HepG2 (cell line): Measurements from ENCODE around the gene ELAPOR1. TPM values are rescaled to one million over a fixed set of nuclear protein-coding genes. Genes with fewer than 3 reads are reported as not detected.

ENCODE experiments used
- ETV5 ChIP-seq: IDR thresholded peaks from 2 replicates; pipeline ENCODE4 v1.6.1; 2018; ENCODE audit warnings: missing biosample characterization, missing genetic modification reagents, inconsistent platforms, borderline replicate concordance
- HNF4G ChIP-seq, 2 experiments: sonication (generic) in 1 of 2; formaldehyde crosslinking in 1 of 2; IDR thresholded peaks; 2 replicates each; pipeline versions ENCODE4 v1.4.0 to v1.6.1; 2011 to 2020; ENCODE audit warnings: borderline replicate concordance in 2 of 2, low read depth in 2 of 2, mild to moderate bottlenecking in 2 of 2, low read length in 1 of 2, missing genetic modification reagents in 1 of 2, moderate library complexity in 1 of 2
- IKZF1 ChIP-seq: fragments of 450-650 bp; IDR thresholded peaks from 2 replicates; pipeline ENCODE4 v1.7.1; 2016
- KLF11 ChIP-seq: IDR thresholded peaks from 2 replicates; pipeline ENCODE4 v1.6.1; 2016; ENCODE audit warnings: missing compliant biosample characterization
- KLF12 ChIP-seq: sonication (generic); formaldehyde crosslinking; IDR thresholded peaks from 2 replicates; pipeline ENCODE4 v1.4.0; 2020; ENCODE audit warnings: missing genetic modification reagents, borderline replicate concordance
- MATR3 ChIP-seq: sonication (generic); formaldehyde crosslinking; IDR thresholded peaks from 2 replicates; pipeline ENCODE4 v1.4.0; 2020; ENCODE audit warnings: missing genetic modification reagents
- MZF1 ChIP-seq: sonication (generic); formaldehyde crosslinking; IDR thresholded peaks from 2 replicates; pipeline ENCODE4 v1.8.1; 2023; ENCODE audit warnings: mild to moderate bottlenecking, missing genetic modification reagents, borderline replicate concordance
- NFATC3 ChIP-seq: sonication (generic); formaldehyde crosslinking; IDR thresholded peaks from 2 replicates; pipeline ENCODE4 v1.5.1; 2020; ENCODE audit warnings: mild to moderate bottlenecking, missing genetic modification reagents
- NFE2 ChIP-seq: sonication (generic); formaldehyde crosslinking; IDR thresholded peaks from 2 replicates; pipeline ENCODE4 v1.4.0; 2020; ENCODE audit warnings: missing genetic modification reagents
- SMC3 ChIP-seq: IDR thresholded peaks from 2 replicates; pipeline ENCODE4 v1.6.1; 2011; ENCODE audit warnings: low read length, improper control_type of control experiment
- SP140L ChIP-seq: sonication (generic); formaldehyde crosslinking; IDR thresholded peaks from 2 replicates; pipeline ENCODE4 v1.4.0; 2020; ENCODE audit warnings: missing genetic modification reagents, borderline replicate concordance
- ZNF383 ChIP-seq: sonication (generic); formaldehyde crosslinking; IDR thresholded peaks from 2 replicates; pipeline ENCODE4 v1.4.0; 2020; ENCODE audit warnings: missing genetic modification reagents, mild to moderate bottlenecking, borderline replicate concordance
- ZNF460 ChIP-seq: sonication (generic); formaldehyde crosslinking; IDR thresholded peaks from 2 replicates; pipeline ENCODE4 v1.5.1; 2020; ENCODE audit warnings: missing genetic modification reagents, mild to moderate bottlenecking, borderline replicate concordance
- ZNF746 ChIP-seq: sonication (generic); formaldehyde crosslinking; IDR thresholded peaks from 2 replicates; pipeline ENCODE4 v1.8.0; 2022; ENCODE audit warnings: mild to moderate bottlenecking, missing genetic modification reagents
- polyA plus RNA-seq, 8 experiments: library from polyadenylated mRNA; depleted of rRNA in 3 of 8; stranded (reverse) in 7 of 8; unstranded in 1 of 8; fragments of >200 nt; fragmentation: Illumina TruSeq in 4 of 8; extraction: Trizol in 4 of 8; gene quantifications; 2 replicates each; pipeline versions ENCODE4 v1.2.1 to v1.2.3, GENCODE V29; 2011 to 2016; ENCODE audit warnings: low read depth in 4 of 8, missing spikeins in 1 of 8, mixed read lengths in 1 of 8; ENCODE audit not compliant: insufficient read depth in 1 of 8
- total RNA-seq, 5 experiments: library from RNA; depleted of rRNA; stranded (reverse); fragments of >200 nt; fragmentation: Illumina TruSeq; extraction: Trizol; gene quantifications; 2 replicates each; pipeline ENCODE4 v1.2.3, GENCODE V29; 2016; ENCODE audit warnings: low read depth in 1 of 5
- TF ChIP-seq, protein P1 (sequence below): sonication (generic); formaldehyde crosslinking; IDR thresholded peaks from 2 replicates; pipeline ENCODE4 v1.8.1; 2023; ENCODE audit warnings: mild to moderate bottlenecking, missing genetic modification reagents
- TF ChIP-seq, protein P2 (sequence below): sonication (generic); formaldehyde crosslinking; IDR thresholded peaks from 2 replicates; pipeline ENCODE4 v1.4.0; 2020; ENCODE audit warnings: mild to moderate bottlenecking, missing genetic modification reagents
- TF ChIP-seq, protein P3 (sequence below): sonication (generic); formaldehyde crosslinking; IDR thresholded peaks from 2 replicates; pipeline ENCODE4 v1.5.1; 2020; ENCODE audit warnings: missing genetic modification reagents, mild to moderate bottlenecking, borderline replicate concordance

ELAPOR1 gene
- total and polyA plus RNA-seq, 2 of the 13 experiments (the other 11 are each of a cell fraction or from before 2014, with no cell fraction given) = 0.13 to 0.20 TPM

DNA sequence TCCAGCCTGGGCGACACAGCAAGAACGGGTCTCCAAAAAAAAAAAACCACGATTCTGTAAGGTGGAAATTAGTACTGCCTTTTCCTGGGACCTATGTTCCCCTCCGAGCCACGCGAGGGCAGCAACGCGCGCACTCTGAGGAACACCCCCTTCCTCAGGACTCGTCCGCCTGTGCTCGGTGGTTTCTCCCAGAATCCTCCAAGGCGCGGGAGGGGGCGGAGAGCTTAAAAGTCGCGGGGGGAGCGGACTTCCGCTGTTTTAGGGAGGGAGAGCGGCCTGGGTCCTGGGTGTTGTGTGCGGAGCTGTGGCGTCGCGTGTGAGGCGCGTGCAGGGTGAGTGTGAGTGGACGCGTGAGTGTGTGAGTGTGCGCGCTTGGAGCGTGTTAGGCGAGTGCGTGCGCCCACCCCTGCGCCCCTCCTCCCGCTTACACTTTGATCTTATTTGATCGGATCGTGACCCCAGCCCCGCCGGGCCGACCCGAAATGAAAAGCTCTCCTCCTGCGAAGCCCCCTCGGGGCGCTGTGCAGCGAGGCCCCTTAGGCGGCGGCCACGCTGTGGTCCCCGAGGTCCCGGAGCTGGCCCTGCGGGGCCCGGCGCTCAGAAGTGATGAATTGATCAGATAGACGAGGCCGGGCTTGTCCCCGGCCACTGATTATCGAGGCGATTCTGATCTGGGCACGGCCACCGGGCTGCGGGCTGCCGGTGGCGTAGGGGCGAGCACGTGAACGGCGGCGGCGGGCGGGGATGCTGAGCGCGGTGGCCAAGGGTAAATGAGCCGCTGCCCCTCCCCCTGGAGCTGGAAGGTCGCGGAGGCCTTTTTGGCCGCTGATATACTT lies 13.8 kb upstream of the ELAPOR1 start (continued):
- TF ChIP-seq MATR3 (CRISPR knock-in tag) (no peak), IKZF1 (no peak), ZNF383 (CRISPR knock-in tag) (peak; percentile 51; the same call in 1 of the 2 replicates), ETV5 (CRISPR knock-in tag) (peak; percentile 94), NFATC3 (CRISPR knock-in tag) (peak; percentile 64), KLF11 (CRISPR knock-in tag) (no peak; the same call in 1 of the 2 replicates), SMC3 (peak; percentile 70), NFE2 (no peak), HNF4G (IDR thresholded peaks at IDR 0.05; ENCODE audit: borderline replicate concordance, low read depth, low read length) (no peak), HNF4G (CRISPR knock-in tag; IDR thresholded peaks at IDR 0.05; ENCODE audit: borderline replicate concordance, low read depth) (no peak), ZNF460 (CRISPR knock-in tag) (peak; percentile 39; the same call in 1 of the 2 replicates), MZF1 (CRISPR knock-in tag) (no peak), ZNF746 (CRISPR knock-in tag) (peak; percentile 95), KLF12 (no peak), SP140L (CRISPR knock-in tag) (0 out of 2 replicates have a peak, but pooled peaks have one; percentile 32)
- TF ChIP-seq, protein P1, sequence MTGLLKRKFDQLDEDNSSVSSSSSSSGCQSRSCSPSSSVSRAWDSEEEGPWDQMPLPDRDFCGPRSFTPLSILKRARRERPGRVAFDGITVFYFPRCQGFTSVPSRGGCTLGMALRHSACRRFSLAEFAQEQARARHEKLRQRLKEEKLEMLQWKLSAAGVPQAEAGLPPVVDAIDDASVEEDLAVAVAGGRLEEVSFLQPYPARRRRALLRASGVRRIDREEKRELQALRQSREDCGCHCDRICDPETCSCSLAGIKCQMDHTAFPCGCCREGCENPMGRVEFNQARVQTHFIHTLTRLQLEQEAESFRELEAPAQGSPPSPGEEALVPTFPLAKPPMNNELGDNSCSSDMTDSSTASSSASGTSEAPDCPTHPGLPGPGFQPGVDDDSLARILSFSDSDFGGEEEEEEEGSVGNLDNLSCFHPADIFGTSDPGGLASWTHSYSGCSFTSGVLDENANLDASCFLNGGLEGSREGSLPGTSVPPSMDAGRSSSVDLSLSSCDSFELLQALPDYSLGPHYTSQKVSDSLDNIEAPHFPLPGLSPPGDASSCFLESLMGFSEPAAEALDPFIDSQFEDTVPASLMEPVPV = peak; percentile 77
- TF ChIP-seq, protein P2, sequence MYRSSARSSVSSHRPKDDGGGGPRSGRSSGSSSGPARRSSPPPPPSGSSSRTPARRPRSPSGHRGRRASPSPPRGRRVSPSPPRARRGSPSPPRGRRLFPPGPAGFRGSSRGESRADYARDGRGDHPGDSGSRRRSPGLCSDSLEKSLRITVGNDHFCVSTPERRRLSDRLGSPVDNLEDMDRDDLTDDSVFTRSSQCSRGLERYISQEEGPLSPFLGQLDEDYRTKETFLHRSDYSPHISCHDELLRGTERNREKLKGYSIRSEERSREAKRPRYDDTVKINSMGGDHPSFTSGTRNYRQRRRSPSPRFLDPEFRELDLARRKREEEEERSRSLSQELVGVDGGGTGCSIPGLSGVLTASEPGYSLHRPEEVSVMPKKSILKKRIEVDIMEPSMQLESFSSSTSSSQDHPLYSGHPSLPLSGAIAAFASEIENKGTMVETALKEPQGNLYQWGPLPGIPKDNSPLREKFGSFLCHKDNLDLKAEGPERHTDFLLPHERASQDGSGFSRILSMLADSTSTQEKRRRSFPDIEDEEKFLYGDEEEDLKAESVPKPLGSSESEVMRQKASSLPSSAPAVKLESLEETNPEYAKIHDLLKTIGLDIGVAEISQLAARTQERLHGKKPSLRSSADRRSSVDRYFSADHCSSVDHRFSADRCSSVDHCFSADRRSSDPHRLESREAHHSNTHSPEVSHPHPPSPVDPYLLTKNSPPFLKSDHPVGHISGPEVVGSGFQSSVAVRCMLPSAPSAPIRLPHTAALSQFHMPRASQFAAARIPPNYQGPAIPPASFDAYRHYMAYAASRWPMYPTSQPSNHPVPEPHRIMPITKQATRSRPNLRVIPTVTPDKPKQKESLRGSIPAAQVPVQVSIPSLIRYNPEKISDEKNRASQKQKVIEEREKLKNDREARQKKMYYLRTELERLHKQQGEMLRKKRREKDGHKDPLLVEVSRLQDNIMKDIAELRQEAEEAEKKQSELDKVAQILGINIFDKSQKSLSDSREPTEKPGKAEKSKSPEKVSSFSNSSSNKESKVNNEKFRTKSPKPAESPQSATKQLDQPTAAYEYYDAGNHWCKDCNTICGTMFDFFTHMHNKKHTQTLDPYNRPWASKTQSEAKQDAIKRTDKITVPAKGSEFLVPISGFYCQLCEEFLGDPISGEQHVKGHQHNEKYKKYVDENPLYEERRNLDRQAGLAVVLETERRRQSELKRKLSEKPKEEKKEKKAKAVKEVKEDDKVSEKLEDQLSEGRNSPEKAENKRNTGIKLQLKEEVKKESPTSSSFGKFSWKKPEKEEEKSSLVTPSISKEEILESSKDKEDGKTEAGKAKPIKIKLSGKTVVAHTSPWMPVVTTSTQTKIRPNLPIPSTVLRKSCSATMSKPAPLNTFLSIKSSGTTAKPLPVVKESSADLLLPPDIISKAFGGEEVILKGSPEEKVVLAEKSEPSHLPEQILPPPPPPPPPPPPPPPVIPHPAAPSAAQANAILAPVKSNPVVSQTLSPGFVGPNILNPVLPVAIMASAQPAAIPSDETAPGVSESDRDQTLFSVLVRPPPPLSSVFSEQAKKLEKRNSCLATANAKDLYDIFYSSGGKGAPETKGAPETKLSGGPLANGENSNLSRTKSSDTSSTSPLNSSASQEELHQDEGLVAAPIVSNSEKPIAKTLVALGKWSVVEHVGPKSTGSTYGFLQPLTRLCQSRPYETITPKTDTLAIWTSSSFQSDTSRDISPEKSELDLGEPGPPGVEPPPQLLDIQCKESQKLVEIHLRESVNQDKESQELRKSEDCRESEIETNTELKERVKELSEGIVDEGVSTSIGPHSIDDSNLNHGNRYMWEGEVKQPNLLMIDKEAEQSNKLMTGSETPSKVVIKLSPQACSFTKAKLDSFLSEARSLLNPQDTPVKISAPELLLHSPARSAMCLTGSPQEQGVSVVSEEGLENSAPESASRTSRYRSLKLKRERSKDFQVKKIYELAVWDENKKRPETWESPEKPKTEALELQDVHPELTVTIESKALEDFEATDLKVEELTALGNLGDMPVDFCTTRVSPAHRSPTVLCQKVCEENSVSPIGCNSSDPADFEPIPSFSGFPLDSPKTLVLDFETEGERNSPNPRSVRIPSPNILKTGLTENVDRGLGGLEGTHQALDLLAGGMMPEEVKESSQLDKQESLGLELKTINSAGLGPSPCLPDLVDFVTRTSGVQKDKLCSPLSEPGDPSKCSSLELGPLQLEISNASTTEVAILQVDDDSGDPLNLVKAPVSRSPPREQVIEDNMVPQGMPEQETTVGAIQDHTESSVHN (CRISPR knock-in tag) = peak; percentile 42; the same call in 1 of the 2 replicates
- TF ChIP-seq, protein P3, sequence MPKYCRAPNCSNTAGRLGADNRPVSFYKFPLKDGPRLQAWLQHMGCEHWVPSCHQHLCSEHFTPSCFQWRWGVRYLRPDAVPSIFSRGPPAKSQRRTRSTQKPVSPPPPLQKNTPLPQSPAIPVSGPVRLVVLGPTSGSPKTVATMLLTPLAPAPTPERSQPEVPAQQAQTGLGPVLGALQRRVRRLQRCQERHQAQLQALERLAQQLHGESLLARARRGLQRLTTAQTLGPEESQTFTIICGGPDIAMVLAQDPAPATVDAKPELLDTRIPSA (CRISPR knock-in tag) = 0 out of 2 replicates have a peak, but pooled peaks have one; percentile 51
